SKM-1 treated with dmso at 0.1 percent for 144 hours (cell line): ENCODE measurements around the gene UGT8.
A peak's percentile ranks its signal among the peaks of the same experiment; 100 is the strongest.

Source experiments
- DNase-seq: peaks from one replicate; lab custom pipeline; 2025; ENCODE audit not compliant: unreplicated experiment; lab: John Stamatoyannopoulos, UW

UGT8 gene

GRCh38 chr4:114688059-114688458 is 89.5 kb downstream of the UGT8 start:
- no peak for DNase-seq

GRCh38 chr4:114690571-114690970 is 92.0 kb downstream of the UGT8 start:
- no peak for DNase-seq

GRCh38 chr4:114691865-114692264 is 93.3 kb downstream of the UGT8 start:
- DNase-seq, result no peak

GRCh38 chr4:114692958-114693357 is 94.4 kb downstream of the UGT8 start:
- no peak for DNase-seq

- peak; percentile 40 for DNase-seq
Observed at GRCh38 chr4:114694770-114695169, 96.2 kb downstream of the UGT8 start.

GRCh38 chr4:114698231-114698630 is 99.6 kb downstream of the UGT8 start:
- DNase-seq, result no peak

- no peak for DNase-seq
Observed at GRCh38 chr4:114701491-114701890, 102.9 kb downstream of the UGT8 start.

- no peak for DNase-seq
Observed at GRCh38 chr4:114717432-114717831, 118.8 kb downstream of the UGT8 start.

- DNase-seq, result no peak
Observed at GRCh38 chr4:114725066-114725465, 126.5 kb downstream of the UGT8 start.

GRCh38 chr4:114727461-114727860 is 128.9 kb downstream of the UGT8 start:
- no peak for DNase-seq
